Measurements from ENCODE around the gene GPR107. TPM values are rescaled to one million over a fixed set of nuclear protein-coding genes. Genes with fewer than 3 reads are reported as not detected.

GPR107 gene
- total and polyA plus RNA-seq, 2 of the 8 experiments (the other 6 are each of a cell fraction or from before 2014, with no cell fraction given), result 19.3 to 30.7 TPM

GRCh38 chr9:130138171-130138653 lies 84.5 kb downstream of the GPR107 start (continued):
- no peak for TF ChIP-seq CHD7 (IDR thresholded peaks at IDR 0.05; ENCODE audit: insufficient replicate concordance, low read length)
- TF ChIP-seq YY1 (IDR thresholded peaks at IDR 0.05; ENCODE audit: low read depth, low read length), result peak; percentile 71; the same call in 1 of the 2 replicates
- TF ChIP-seq EP300 (IDR thresholded peaks at IDR 0.05; ENCODE audit: borderline replicate concordance in 1 of 2, low read depth in 2 of 2, low read length in 2 of 2), result peak in 1 of 2 experiments; percentile 36; a peak in 1 of 3 replicates
- no peak for TF ChIP-seq KDM5A (IDR thresholded peaks at IDR 0.05; ENCODE audit: low read length)
- TF ChIP-seq KDM1A (IDR thresholded peaks at IDR 0.05; ENCODE audit: borderline replicate concordance, low read length), result 0 out of 2 replicates have a peak, but pooled peaks have one; percentile 51
- no peak for TF ChIP-seq CTCF (IDR thresholded peaks at IDR 0.05; ENCODE audit: control extremely low read depth in 1 of 3, insufficient read depth in 1 of 3, low read depth in 1 of 3, low read length in 3 of 3)
- no peak for TF ChIP-seq CREB1 (IDR thresholded peaks at IDR 0.05)
- TF ChIP-seq CHD2 (IDR thresholded peaks at IDR 0.05; ENCODE audit: low read length), result no peak; the same call in 1 of the 2 replicates
